Measurements from ENCODE around the gene GABRG3. TPM values are rescaled to one million over a fixed set of nuclear protein-coding genes. Genes with fewer than 3 reads are reported as not detected.

Gene GABRG3
- total and polyA plus RNA-seq, 10 of the 15 experiments (the other 5 are each of a cell fraction or from before 2014, with no cell fraction given) = 0.15 TPM; not detected in 9

DNA sequence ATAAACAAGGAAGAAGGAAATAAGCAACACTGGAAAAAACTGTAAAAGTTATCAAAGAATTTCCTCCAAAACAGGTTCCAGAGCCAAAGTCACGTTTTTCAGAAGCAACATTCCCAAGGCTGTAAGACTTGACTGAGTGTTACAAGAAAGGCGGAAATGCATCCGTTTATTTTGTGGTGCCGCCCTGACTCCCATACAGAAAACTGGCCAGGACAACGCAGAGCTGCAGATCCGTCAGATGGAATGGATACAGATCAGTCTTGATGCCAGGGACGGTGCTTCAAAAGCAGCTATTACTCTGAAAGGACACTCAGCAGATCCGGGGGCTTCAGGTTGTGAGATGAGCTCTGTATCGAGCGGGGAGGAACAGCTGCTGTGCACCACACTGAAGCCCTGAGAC lies 83.4 kb downstream of the GABRG3 start (continued):
- TF ChIP-seq, protein P1, sequence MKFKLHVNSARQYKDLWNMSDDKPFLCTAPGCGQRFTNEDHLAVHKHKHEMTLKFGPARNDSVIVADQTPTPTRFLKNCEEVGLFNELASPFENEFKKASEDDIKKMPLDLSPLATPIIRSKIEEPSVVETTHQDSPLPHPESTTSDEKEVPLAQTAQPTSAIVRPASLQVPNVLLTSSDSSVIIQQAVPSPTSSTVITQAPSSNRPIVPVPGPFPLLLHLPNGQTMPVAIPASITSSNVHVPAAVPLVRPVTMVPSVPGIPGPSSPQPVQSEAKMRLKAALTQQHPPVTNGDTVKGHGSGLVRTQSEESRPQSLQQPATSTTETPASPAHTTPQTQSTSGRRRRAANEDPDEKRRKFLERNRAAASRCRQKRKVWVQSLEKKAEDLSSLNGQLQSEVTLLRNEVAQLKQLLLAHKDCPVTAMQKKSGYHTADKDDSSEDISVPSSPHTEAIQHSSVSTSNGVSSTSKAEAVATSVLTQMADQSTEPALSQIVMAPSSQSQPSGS (IDR thresholded peaks at IDR 0.05; ENCODE audit: low read length) = no peak
- TF ChIP-seq NBN (IDR thresholded peaks at IDR 0.05) (no peak), IKZF2 (IDR thresholded peaks at IDR 0.05) (no peak), BCL11A (IDR thresholded peaks at IDR 0.05; ENCODE audit: low read depth, low read length) (no peak), RELA (IDR thresholded peaks at IDR 0.05; ENCODE audit: borderline replicate concordance, partially characterized antibody) (no peak), LARP7 (IDR thresholded peaks at IDR 0.05) (no peak), EED (IDR thresholded peaks at IDR 0.05; ENCODE audit: low read depth) (no peak)

DNA sequence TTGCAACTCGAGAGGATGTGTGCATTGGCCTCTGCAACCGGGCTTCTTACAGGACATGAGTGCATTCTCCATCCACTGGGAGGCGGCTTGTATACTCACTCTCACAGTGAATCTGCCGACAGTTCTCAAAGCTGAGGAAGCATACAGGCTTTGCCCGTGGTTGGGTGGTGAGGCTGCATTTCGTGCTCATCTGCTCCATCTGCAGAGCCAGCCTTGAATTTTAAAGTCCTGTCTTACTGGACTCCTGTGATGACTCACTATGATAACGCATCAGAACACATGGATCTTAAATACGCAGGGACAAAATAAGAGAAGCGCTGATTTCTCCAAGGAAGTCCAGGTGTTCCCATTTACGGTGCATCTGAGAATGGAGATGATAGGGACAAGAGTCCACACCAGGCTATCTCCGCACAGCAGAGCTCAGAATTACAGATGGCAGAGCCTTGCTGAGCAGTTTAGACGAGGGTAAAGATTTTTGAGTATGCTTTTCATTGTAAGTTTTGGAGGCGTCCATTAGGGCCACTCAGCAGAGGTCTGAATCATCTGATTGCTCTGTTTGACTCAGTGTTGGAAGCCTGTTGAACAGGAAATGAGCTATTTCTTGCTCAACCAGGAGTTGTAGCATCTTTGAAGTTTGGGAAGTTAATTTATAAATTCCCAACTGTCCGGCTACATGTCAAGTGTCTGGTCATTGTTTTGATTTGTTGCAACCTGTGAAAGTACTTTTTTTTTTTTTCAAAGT lies 87.1 kb downstream of the GABRG3 start:
- no peaks in the 10 kb centered on the region; the same call in 2 of the 3 replicates for H3K9me3 ChIP-seq (replicated peaks; ENCODE audit: control insufficient read depth, insufficient read depth, low read length)
- H3K4me1 ChIP-seq (ENCODE audit: control insufficient read depth, insufficient read depth, low read length) = no peaks in the 10 kb centered on the region
- CTCF ChIA-PET = interaction anchor here (0.7 kb wide), 2 partner anchors 269 to 467 kb away, joined by 3 read pairs; no protein-coding TSS in a partner anchor
- H3K79me2 ChIP-seq (ENCODE audit: control insufficient read depth, insufficient read depth, low read length) = no peaks in the 10 kb centered on the region
- TF ChIP-seq CHD2 (IDR thresholded peaks at IDR 0.05; ENCODE audit: borderline replicate concordance, low read depth, low read length) = no peak
- TF ChIP-seq, protein P2, sequence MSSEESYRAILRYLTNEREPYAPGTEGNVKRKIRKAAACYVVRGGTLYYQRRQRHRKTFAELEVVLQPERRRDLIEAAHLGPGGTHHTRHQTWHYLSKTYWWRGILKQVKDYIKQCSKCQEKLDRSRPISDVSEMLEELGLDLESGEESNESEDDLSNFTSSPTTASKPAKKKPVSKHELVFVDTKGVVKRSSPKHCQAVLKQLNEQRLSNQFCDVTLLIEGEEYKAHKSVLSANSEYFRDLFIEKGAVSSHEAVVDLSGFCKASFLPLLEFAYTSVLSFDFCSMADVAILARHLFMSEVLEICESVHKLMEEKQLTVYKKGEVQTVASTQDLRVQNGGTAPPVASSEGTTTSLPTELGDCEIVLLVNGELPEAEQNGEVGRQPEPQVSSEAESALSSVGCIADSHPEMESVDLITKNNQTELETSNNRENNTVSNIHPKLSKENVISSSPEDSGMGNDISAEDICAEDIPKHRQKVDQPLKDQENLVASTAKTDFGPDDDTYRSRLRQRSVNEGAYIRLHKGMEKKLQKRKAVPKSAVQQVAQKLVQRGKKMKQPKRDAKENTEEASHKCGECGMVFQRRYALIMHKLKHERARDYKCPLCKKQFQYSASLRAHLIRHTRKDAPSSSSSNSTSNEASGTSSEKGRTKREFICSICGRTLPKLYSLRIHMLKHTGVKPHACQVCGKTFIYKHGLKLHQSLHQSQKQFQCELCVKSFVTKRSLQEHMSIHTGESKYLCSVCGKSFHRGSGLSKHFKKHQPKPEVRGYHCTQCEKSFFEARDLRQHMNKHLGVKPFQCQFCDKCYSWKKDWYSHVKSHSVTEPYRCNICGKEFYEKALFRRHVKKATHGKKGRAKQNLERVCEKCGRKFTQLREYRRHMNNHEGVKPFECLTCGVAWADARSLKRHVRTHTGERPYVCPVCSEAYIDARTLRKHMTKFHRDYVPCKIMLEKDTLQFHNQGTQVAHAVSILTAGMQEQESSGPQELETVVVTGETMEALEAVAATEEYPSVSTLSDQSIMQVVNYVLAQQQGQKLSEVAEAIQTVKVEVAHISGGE (CRISPR knock-in tag; IDR thresholded peaks at IDR 0.05) = no peak
- TF ChIP-seq RAD51 (IDR thresholded peaks at IDR 0.05) = no peak
- TF ChIP-seq, protein P3, sequence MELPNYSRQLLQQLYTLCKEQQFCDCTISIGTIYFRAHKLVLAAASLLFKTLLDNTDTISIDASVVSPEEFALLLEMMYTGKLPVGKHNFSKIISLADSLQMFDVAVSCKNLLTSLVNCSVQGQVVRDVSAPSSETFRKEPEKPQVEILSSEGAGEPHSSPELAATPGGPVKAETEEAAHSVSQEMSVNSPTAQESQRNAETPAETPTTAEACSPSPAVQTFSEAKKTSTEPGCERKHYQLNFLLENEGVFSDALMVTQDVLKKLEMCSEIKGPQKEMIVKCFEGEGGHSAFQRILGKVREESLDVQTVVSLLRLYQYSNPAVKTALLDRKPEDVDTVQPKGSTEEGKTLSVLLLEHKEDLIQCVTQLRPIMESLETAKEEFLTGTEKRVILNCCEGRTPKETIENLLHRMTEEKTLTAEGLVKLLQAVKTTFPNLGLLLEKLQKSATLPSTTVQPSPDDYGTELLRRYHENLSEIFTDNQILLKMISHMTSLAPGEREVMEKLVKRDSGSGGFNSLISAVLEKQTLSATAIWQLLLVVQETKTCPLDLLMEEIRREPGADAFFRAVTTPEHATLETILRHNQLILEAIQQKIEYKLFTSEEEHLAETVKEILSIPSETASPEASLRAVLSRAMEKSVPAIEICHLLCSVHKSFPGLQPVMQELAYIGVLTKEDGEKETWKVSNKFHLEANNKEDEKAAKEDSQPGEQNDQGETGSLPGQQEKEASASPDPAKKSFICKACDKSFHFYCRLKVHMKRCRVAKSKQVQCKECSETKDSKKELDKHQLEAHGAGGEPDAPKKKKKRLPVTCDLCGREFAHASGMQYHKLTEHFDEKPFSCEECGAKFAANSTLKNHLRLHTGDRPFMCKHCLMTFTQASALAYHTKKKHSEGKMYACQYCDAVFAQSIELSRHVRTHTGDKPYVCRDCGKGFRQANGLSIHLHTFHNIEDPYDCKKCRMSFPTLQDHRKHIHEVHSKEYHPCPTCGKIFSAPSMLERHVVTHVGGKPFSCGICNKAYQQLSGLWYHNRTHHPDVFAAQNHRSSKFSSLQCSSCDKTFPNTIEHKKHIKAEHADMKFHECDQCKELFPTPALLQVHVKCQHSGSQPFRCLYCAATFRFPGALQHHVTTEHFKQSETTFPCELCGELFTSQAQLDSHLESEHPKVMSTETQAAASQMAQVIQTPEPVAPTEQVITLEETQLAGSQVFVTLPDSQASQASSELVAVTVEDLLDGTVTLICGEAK (IDR thresholded peaks at IDR 0.05; ENCODE audit: borderline replicate concordance) = no peak
- TF ChIP-seq TARDBP (IDR thresholded peaks at IDR 0.05; ENCODE audit: borderline replicate concordance) = no peak
- no peaks in the 10 kb centered on the region for H3K36me3 ChIP-seq (ENCODE audit: control insufficient read depth in 2 of 2, insufficient read depth in 2 of 2, low read length in 1 of 2)
- intact Hi-C loops (cut with micrococcal nuclease; ENCODE audit: unreplicated experiment) = no loop called here
- in situ Hi-C loops (cut with MboI) = no loop called here
- ATAC-seq = no peak
- H3K4me2 ChIP-seq (ENCODE audit: control insufficient read depth, insufficient read depth) = no peak overlapping the region
- RAD21 ChIA-PET (ENCODE audit: unreplicated experiment) = no interaction called here
- no peaks in the 10 kb centered on the region for H3K27me3 ChIP-seq (replicated peaks in 1 of 2; ENCODE audit: control insufficient read depth in 2 of 2, insufficient read depth in 2 of 2, low read length in 1 of 2)
- H3K9ac ChIP-seq (ENCODE audit: control insufficient read depth, insufficient read depth, low read length) = no peak overlapping the region
- SMC1A ChIA-PET (ENCODE audit: uncharacterized antibody, unreplicated experiment) = no interaction called here
- H3K4me3 ChIP-seq = no peak overlapping the region
- POLR2A ChIA-PET = no interaction called here
- no peak for DNase-seq (ENCODE audit: low read depth, low spot score)
- WGBS (ENCODE audit: insufficient coverage, insufficient replicate concordance, low lambda C conversion rate, missing lambda C conversion rate) = 39% methylated on average over 14 of the region's 14 CpGs
- no TSS peak for BruUV-seq (replicated peaks)
- no peak for FAIRE-seq
- no peak overlapping the region for H3K27ac ChIP-seq (ENCODE audit: control insufficient read depth, insufficient read depth)
- H4K20me1 ChIP-seq (ENCODE audit: control insufficient read depth, insufficient read depth) = no peaks in the 10 kb centered on the region
- H2AFZ ChIP-seq (ENCODE audit: control insufficient read depth, low read depth, low read length) = no peak overlapping the region
